NCI-H226 (cell line): ENCODE data around the gene CCDC17.
"Not testable (repeated sequence)": the region's sequence is repeated elsewhere in the genome, so short reads cannot be mapped to it uniquely, and the experiment has no call there.

ENCODE experiments used
- DNase-seq: peaks from one replicate; pipeline ENCODE4 v3.0.0-alpha.2; 2015

The CCDC17 gene

DNA sequence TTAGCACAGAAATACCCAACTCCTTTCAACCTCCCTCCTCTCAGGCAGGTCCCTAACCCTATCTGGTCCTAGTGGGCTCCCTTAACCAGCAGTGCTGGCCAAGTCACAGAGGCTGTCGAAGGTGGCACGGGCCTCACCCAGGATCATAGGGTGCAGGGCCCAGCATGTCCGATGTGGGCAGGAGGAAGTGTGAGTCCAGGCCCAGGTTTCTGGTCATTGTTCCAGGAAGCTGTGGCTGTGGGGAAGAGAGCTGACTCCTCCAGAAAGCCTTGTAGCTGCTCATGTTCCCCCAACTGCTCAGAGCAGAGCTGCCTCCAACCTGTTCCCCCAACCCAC lies 2.4 kb downstream of the CCDC17 start:
- no peak for DNase-seq

DNA sequence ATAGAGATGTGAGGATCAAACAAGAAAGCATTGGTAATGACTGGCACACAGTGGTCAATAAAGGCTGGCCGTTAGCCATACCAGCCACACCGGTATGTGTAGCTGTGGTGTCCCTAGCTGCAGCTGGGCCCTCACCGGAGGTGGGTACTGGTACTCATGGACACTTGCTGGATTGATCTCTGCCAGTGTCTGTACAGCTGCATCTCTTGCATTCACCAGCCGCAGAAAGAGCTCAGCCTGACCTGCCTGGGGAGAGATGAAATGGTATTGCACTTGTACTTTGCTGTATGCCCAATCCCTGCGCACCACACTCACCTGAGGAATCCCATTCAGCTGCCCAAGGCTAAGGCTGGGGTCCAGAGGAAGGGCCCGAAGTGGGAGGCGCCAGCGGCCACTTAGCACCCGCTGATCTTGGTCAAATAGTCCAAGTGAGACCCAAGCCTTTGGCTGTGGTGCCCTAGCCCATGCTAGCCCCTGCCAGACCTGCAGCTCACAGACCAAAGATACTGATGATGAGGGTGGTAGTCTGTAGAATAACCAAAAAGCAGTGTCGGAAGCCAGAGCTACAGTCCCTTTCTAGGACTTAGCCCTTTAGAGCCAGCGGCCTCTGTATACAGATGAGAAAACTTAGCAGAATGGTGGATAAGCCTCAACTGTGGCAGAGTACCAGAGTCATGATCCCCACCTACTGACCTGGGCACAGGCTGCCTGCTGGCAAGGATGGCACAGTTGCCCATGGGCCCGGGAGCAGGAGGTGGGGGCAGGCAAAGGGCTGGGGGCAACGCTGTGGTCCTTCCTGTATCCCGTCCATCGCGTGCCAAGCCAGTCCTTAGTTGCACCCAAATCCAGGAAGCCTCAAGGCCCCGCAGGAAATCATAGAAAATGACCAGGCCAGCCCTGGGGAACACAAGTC lies 3.0 kb downstream of the CCDC17 start:
- DNase-seq: no peak

DNA sequence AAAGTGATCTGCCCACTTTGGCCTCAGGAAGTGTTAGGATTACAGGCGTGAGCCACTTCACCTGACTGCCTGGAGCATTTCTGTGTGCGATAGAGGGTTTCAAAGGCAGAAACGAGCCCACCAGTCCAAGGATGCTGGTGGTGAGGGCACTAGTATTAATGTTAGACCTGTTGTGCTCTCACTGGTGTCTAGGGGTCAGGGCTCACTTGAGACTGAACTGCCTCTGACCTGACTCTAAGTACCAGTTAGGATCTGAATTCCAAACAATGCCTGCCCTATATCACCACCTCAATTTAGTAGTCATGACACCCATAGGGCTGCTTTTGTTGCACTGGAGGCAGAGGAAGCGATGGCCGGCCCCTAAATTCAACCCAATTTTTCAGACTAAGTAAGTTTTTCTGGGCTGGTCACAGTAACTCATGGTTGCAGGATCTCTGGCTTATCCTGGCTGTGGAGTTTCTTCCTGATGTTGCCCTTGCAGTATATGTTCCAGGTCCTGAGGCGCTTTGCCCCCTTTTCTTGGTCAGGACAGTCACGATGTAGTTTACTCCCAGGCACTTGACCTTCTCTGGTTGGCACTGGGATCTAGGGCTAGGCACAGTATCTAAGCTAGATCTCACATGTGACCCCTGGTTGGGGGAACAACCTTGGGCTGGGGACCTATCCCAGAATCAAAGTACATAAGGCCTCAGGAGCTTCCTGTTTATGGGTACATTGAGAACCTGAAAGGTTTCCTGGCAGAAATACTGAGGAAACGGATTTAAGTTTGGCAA lies 4.5 kb downstream of the CCDC17 start:
- DNase-seq: no peak

DNA sequence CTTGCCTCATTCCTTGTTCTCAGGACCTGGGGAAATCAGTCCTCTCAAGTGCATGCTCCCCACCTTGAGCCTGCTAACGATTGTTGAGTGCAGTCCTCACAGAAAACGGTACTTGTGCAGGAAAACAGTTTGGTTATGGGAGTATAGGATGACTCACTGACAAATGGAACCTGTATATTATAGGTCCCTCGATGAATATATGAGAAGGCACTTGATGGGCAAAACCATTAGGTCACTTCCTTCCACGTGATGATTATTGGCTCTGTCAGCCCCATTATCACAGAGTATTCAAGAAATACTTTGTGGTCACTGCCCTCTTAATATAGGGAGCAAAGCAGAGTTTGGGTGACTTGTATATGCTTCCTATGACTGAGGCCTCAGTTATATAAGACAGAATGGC lies 6.2 kb downstream of the CCDC17 start:
- DNase-seq: peak; percentile 47

DNA sequence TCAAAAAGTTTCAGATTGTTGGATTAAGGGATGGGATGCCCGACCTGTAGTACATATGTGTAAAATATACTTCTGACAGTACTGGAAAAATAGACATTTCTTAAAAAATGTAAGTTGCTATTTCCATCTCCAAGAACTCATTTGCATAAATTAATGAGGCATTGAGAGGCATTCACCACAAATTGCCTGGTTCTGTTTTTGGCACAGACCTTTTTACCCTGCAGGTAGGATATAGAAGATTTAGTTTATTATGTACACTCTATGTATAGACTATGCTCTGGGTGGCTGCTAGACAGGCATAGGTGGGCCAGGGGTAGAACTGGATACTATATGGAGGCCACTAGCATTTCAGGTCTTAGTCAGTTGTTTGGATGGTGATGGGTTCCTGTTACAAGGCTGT lies 8.0 kb downstream of the CCDC17 start:
- DNase-seq: no peak

DNA sequence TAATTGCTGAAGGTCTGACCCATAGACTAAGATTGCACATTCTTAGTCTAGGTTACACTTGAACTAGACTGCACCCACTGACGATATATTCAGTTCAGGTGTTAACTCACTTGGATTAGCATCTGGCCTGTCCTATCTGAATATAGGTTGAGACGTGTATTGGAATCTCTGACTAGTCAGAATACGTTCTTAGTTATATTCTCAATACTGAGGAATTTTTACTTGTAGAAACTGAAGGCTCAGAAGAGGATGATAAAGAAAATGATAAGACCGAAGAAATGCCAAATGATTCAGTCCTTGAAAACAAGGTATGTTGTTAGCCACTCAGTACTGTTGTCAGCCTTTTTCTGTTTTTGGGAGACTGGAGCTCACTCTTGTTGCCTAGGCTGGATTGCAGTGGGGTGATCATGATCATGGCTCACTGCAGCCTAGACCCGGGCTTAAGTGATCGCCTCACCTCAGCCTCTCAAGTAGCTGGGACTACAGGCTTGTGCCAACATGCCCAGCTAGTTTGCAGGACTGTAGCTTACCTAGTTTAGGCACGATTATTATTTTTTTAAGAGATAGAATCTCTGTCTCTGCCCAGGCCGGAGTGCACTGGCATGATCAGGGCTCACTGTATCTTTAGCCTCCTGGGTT lies 10.8 kb downstream of the CCDC17 start:
- DNase-seq: no peak

DNA sequence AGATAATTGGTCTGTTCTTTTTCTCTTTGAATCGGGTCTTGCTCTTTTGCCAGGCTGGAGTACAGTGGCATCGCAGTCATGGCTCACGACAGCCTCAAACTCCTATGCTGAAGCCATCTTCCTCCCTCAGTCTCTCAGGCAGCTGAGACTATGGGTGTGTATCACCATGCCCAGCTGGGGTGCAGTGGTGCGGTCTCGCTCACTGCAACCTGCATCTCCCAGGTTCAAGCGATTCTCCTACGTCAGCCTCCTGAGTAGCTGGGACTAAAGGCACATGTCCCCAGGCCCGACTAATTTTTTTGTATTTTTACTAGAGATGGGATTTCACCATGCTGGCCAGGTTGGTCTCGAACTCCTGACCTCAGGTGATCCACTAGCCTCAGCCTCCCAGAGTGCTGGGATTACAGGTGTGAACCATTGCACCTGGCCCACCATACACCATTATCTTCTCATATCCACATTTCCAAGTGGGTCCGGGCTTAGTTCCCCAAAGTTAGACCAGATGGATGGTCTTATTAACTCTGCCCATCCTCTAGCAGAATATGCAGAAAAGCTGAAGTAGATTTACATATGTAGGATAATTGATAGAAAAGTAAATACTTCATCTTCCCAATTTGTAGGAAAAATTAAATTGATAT lies 13.1 kb downstream of the CCDC17 start:
- DNase-seq: no peak

DNA sequence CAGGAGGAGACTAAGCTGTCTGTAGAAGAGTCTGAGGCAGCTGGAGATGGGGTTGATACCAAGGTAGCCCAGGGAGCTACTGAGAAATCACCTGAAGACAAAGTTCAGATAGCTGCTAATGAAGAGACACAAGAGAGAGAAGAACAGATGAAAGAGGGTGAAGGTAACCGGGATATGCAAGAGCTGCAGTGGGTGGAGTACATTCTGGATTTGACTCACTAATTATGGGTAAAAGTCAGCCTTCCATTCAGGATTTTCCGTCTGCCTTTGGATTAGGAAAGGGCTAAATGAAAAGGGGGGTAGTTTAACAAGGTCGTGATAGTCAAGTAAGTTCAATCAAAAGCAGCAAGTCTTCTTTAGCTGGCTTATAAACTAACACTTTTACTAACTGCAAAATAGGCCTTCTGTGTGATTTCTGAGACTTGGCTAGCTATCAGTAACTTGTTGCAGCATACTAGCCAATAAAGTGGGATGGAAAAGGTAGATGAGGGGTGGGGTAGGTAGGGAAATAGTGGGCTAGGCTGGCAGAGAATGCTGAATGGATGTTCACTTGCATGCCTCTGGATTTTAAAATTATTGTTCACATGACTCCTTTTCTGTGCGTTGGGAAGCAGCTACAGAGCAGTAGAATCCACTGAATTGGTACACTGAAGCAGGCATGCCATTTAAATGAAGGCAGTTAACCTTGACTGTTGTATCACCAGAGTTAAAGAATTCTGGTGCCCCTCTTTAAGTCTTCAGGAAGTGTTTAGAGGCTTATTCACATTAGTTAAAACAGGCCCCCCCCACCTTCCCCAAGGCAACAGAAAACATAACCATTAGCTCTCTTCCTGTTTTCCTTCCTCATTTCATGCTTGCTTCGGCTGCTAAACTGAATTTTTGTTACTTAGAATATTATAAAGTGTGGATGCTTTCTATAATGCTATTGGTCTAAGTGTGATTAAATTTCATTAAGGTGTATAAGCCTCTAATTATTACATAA lies 15.4 kb downstream of the CCDC17 start:
- DNase-seq: no peak

DNA sequence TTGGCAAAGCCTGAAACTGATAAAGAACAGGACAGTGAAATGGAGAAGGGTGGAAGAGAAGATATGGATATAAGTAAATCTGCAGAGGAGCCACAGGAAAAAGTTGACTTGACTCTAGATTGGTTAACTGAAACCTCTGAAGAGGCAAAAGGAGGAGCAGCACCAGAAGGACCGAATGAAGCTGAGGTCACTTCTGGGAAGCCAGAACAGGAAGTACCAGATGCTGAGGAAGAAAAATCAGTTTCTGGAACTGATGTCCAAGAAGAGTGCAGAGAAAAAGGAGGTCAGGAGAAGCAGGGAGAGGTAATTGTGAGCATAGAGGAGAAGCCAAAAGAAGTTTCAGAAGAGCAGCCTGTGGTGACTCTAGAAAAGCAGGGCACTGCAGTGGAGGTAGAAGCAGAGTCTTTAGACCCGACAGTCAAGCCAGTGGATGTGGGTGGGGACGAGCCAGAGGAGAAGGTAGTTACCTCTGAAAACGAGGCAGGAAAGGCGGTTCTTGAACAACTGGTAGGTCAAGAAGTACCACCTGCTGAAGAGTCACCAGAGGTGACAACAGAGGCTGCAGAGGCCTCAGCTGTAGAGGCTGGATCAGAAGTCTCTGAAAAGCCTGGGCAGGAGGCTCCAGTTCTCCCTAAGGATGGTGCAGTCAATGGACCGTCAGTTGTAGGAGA lies 16.3 kb downstream of the CCDC17 start:
- DNase-seq: no peak

DNA sequence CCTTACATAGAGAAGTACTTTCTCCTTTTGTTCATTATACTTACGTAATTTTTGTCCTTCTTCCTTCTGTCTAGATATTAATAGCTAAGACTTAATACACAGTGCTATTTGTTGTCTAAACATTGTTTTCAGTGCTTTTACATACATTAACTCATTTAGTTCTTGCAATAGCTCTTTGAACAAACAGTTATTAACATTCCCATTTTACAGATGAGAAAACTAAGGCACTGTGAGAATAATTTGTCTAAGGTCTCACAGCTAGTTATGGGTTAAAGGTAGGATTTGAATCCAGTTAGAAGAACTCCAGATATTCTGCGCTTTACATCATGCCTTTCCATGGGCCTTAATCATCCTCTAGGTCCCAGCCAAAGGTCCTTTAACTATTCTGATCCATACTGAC lies 19.6 kb downstream of the CCDC17 start:
- DNase-seq: no peak

DNA sequence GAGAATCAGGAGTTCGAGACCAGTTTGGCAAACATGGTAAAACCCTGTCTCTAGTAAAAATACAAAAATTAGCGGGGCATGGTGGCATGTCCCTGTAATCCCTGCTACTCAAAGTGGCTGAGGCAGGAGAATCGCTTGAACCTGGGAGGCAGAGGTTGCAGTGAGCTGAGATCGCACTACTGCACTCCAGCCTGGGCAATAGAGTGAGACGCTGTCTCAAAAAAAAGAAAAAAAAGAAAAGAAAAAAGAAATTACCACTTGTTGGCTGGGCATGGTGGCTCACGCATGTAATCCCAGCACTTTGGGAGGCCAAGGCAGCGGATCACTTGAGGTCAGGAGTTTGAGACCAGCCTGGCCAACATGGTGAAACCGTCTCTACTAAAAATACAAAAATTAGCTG lies 27.1 kb downstream of the CCDC17 start:
- not testable (repeated sequence) for DNase-seq

DNA sequence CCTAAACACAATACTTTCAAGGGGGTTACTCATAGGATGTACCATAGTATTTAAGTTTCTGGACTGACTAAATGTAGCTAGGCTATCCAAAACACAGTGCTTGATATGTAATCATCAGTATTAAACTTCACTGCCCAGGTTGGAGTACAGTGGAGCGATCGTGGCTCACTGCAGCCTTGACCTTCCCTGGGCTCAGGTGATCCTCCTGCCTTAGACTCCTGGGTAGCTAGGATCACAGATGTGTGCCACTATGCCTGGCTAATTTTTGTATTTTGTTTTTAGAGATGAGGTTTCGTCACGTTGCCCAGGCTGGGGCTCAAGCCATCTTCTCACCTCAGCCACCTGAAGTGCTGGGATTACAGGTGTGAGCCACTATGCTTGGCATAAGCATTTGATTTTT lies 29.4 kb downstream of the CCDC17 start:
- no peak for DNase-seq

DNA sequence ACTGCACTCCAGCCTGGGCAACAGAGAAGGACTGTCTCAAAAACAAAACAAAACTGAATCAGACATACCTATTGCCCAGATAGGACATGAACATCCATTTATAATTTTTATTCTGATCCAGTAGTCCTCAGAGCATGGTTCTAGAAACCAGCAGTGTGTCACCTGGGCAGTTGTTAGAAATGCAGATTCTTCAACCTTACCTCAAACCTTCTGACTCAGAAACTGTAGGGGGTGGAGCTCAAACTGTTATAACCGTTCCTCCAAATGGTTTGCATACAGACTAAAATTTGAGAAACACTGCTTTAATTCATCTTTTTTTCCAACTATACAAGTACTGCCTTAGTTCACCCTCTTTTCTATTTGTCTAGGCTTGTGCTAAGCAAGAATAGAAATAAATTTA lies 34.0 kb downstream of the CCDC17 start:
- peak; percentile 20 for DNase-seq

DNA sequence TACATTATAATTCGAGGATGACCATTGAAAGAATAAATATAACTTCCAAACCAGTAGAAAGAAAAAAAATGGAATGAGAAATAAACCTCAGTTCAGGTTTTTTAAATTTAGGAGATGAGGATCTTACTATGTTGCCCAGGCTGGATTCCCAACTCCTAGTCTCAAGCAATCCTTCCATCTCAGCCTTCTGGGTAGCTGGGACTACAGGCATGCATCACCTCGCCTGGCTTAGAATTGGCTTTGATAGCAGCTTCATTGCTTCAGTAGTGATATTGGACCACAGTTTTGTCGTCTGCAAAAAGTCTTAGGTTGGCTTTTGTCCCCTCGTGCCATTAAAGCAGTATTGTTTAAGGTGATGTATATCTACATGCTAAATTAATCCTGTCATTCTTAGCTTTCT lies 37.1 kb downstream of the CCDC17 start:
- DNase-seq: no peak

DNA sequence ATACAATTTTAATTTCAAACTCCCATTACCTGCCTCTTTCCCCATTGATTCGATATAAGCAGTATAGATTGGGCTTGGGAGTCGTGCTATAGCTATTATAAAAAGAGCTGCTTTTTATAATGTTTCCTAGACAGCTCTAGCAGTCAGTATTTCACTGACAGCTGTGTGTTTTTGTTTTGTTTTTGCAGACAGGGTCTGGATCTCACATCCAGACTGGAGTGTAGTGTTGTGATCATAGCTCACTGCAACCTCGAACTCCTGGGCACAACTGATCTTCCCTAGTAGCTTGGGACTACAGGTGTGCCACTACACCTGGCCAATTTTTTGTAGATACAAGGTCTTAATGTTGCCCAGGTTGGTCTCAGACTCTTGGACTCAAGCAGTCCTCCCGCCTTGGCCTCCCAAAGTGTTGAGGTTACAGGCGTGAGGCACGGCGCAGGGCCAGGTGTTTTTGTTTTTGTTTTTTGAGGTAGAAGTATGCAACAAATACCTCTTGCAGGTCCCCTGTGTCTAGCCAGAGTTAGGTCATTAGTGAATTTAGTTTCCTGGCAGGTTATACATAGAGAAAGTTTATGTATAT lies 38.3 kb downstream of the CCDC17 start:
- no peak for DNase-seq

DNA sequence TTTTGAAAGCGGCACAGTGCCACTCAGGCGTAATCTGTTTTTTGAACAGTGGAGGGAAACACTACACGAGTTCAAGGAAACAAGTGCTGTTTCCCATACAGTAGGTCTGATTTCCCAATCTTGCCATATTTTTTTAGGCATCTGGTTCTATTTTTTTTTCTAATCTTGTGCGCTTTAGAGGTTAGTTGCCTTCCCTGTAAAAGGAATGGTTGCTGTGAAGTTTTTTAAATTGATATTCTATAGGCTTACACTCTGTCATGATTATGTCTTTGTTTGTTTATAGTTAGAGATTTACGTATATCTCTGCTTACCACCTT lies 38.8 kb downstream of the CCDC17 start:
- DNase-seq: no peak

DNA sequence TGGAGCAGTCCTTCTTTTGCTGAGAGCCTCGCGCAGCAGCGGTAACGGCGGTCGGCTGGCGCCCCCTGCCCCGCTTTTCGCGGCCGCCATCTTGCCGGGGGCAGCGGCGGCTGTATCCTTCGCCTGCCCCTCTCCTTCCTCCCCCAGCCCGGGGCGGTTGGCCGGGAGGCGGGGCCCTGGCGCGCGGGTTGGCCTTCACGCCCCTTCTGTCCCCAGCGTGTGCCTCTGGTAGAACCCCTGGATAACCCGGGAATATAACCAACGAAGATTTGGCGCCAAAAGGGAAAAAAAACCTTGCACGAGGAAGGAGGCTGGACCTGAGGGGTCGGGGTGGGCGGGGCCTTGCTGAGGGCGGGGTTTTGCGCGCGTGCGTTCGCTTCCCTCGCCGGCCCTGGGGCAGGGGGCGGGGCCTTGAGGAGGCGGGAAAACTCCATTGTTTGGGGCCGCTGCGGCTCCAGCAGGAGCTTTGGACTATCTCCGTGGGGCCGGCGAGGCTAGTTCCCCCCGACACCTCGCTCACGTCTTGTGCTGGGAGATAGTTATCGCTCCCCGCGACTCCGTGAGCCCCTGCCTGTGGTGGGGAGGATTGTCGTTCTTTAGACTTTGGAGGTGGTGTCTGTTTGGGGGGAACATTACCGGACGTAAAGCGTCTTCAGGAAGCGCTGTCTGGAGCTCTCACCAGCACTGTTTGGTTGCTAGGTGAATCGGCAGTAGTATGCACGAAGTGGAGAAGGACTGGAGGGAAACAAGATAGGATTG lies 39.3 kb downstream of the CCDC17 start:
- peak; percentile 81 for DNase-seq

DNA sequence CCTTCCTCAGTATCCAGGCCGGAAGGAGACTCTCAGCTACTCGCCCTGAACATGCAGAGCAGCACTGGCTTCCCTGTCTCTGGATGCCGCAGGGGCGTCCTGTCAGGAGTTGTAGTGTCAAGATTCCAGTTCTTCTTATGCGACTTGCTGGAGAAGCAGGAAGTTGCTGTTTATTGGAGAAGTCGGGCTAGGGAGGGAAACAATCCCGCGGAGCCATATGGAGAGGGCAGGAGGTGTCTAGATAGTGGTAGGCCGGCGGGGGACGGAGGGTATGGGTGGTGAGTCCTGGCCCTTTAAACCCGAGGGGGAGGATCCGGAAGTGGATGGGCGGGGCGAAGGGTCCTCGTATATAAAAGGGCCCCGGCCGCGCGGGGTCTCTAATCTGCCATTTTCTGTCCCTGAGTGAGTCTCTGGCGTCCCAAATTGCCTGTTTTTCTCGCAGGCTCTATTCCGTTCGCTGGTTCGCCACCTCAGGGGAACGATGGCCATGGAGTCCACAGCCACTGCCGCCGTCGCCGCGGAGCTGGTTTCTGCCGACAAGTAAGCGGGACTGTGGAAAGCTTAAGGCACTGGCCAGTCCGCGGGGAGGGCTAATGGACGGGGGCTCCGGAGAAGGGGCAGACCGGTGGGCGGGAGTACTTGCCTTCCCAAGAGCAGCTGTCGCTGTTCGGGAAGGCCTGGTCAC lies 40.0 kb downstream of the CCDC17 start, which contains the start of gene NASP:
TSS of gene NASP (plus strand) at position 376 of the 685 bp plus-strand sequence. CDS start at position 482, 106 bp downstream.
- DNase-seq: peak; percentile 79

DNA sequence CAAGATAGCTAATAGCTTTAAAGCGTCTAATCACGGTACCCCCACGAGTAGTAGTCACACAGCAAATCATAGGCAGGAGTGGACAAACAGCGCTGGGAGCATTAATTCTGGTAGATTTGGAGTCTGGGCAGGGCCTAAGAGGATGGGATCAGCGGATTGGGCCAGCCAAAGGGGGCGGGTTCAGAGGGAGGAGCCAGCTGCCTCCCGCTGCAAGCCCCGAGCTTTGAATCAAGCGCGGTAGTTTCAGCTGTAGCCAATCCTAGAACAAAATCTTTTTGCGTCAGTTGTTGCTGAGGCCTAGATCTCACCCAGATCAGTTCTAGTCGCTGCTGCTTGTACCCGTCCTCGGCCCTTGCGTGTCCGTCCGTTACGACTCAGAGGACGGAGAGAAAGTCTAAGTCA lies 40.6 kb downstream of the CCDC17 start:
- DNase-seq: peak; percentile 92
